ENCODE results near the gene STMN1.

- no peak for TF ChIP-seq CTCF (IDR thresholded peaks at IDR 0.05)
- TF ChIP-seq POLR2A (IDR thresholded peaks at IDR 0.05), result no peak
These were observed 18.2 kb upstream of the STMN1 start for GRCh38 chr1:25924454-25924853.

All from heart left ventricle (tissue), 13 donors.